IgD-negative memory B cell (primary cell): ENCODE data around the gene PPP1R16B. TPM values are rescaled to one million over a fixed set of nuclear protein-coding genes. Genes with fewer than 3 reads are reported as not detected.

Experiments
- H3K27ac Mint-ChIP-seq, 3 donors: one replicate each; pipeline ENCODE4 v1.8.0; 2020 to 2022; ENCODE audit warnings: mild to moderate bottlenecking in 3 of 3, mixed read lengths in 3 of 3, moderate library complexity in 1 of 3
- H3K27me3 Mint-ChIP-seq: one replicate; pipeline ENCODE4 v1.8.0; 2021; ENCODE audit warnings: mixed read lengths
- H3K36me3 Mint-ChIP-seq: one replicate; pipeline ENCODE4 v1.8.0; 2020; ENCODE audit warnings: mild to moderate bottlenecking, mixed read lengths
- H3K4me1 Mint-ChIP-seq, 3 donors: one replicate each; pipeline ENCODE4 v1.8.0; 2020 to 2022; ENCODE audit warnings: mixed read lengths in 3 of 3, mild to moderate bottlenecking in 1 of 3
- H3K4me3 Mint-ChIP-seq, 4 donors: one replicate each; pipeline ENCODE4 v1.8.0; 2020 to 2022; ENCODE audit warnings: mild to moderate bottlenecking in 4 of 4, mixed read lengths in 4 of 4, moderate library complexity in 3 of 4
- H3K9me3 Mint-ChIP-seq, 3 donors: one replicate each; pipeline ENCODE4 v1.8.0; 2020 to 2021; ENCODE audit warnings: mixed read lengths in 3 of 3, mild to moderate bottlenecking in 1 of 3
- polyA plus RNA-seq: library from polyadenylated mRNA; unstranded; fragments of 300-500 nt; fragmentation: Illumina TruSeq; gene quantifications from one replicate; pipeline ENCODE4 v1.2.3, GENCODE V29; 2021

Gene PPP1R16B
- polyA plus RNA-seq, 1 donor from 2014 or later, result 68.0 TPM

DNA sequence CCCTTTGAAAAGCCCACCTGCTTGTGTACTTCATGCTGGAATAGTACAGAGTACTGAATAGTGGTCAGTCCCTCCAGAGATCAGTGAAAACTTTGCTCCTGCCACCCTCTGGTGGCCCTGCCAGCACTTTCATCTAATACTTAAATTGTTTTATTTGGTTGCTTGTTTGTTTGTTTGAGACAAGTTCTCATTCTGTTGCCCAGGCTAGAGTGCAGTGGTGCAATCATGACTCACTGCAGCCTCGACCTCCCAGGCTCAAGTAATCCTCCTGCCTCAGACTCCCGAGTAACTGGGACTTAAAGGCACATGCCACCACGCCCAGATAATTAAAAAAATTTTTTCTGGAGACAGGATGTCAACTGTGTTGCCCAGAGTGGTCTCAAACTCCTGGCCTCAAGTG, 129.8 kb downstream of the PPP1R16B start:
- H3K4me1 Mint-ChIP-seq, result peaks cover 0 to 11% (median 5%) of the 10 kb centered on the region in 3 donors
- peaks cover 2% of the 10 kb centered on the region for H3K36me3 Mint-ChIP-seq
- H3K9me3 Mint-ChIP-seq, result no peaks in the 10 kb centered on the region
- H3K27me3 Mint-ChIP-seq, result no peaks in the 10 kb centered on the region
- H3K4me3 Mint-ChIP-seq, result no peak overlapping the region
- no peak overlapping the region for H3K27ac Mint-ChIP-seq

GRCh38 chr20:38935967-38936407, 130.5 kb downstream of the PPP1R16B start:
- Mint-ChIP-seq H3K27me3 (no peaks in the 10 kb centered on the region), H3K36me3 (peaks cover 2% of the 10 kb centered on the region), H3K9me3 (no peaks in the 10 kb centered on the region), H3K27ac (no peak overlapping the region), H3K4me1 (peaks cover 0 to 11% (median 5%) of the 10 kb centered on the region in 3 donors), H3K4me3 (no peak overlapping the region)

GRCh38 chr20:38937000-38937399, 131.5 kb downstream of the PPP1R16B start:
- H3K4me1 Mint-ChIP-seq, result peaks cover 0 to 11% (median 5%) of the 10 kb centered on the region in 3 donors

DNA sequence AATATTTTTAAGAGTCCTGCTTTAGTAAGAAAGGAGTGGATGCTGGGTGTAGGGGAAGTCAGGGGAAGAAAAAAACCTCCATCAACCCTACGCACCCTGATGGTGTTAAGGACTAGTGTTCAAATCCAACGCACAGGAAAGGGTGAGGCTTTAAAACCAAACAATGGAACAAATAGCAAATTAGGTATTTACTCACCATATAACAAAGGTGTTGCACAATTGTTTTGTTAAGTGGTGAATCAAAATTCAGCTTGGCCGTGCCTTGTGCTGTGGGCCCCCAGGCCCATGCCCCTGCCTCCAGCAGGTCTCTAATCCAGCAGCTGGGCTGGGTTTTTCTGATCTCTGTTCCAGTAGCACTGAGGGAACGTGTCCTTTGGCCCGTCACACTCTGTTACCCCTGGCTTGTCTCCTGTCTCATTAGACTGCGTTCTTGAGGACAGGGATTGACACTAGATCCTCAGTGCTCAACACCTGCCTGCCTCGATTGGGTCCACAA, 132.5 kb downstream of the PPP1R16B start:
- Mint-ChIP-seq H3K4me1 (peaks cover 0 to 9% (median 5%) of the 10 kb centered on the region in 3 donors), H3K9me3 (no peaks in the 10 kb centered on the region), H3K27ac (no peak overlapping the region), H3K27me3 (no peaks in the 10 kb centered on the region), H3K36me3 (peaks cover 2% of the 10 kb centered on the region), H3K4me3 (no peak overlapping the region)

More at GRCh38 chr20:38937000-38937399, 131.5 kb downstream of the PPP1R16B start:
- Mint-ChIP-seq H3K27ac (peak overlapping the region in 1 of 3 donors; percentile 63), H3K27me3 (no peaks in the 10 kb centered on the region), H3K4me3 (peak overlapping the region in 1 of 4 donors; percentile 32), H3K9me3 (no peaks in the 10 kb centered on the region), H3K36me3 (peaks cover 2% of the 10 kb centered on the region)

- H3K4me1 Mint-ChIP-seq, result peaks cover 0 to 9% (median 5%) of the 10 kb centered on the region in 3 donors
- H3K36me3 Mint-ChIP-seq, result peaks cover 2% of the 10 kb centered on the region
- no peaks in the 10 kb centered on the region for H3K27me3 Mint-ChIP-seq
- no peaks in the 10 kb centered on the region for H3K9me3 Mint-ChIP-seq
- peak overlapping the region in 1 of 3 donors; percentile 57 for H3K27ac Mint-ChIP-seq
- no peak overlapping the region for H3K4me3 Mint-ChIP-seq
Measured at GRCh38 chr20:38939686-38940085, 134.2 kb downstream of the PPP1R16B start.

DNA sequence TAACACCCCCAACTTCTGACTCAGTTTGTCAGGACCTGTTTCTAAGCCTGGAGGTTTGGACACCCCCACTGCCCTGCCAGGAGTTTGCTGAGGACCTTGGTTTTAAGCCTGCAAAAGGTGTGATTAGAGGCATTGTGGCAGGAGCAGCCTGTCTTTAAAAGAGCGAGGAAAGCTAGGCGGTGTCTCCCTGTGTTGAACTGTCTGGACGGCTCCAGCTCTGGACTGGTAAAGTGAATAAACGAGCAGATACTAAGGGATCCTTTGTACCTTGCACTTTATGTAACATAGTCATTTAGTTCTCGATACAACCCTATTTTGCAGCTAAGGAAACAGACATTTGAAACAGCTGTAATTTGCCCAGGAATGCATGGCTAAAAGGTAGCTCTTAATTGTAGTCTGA, 135.1 kb downstream of the PPP1R16B start:
- Mint-ChIP-seq H3K4me3 (no peak overlapping the region), H3K27ac (no peak overlapping the region), H3K36me3 (peaks cover 2% of the 10 kb centered on the region), H3K27me3 (no peaks in the 10 kb centered on the region), H3K4me1 (peaks cover 0 to 9% (median 5%) of the 10 kb centered on the region in 3 donors), H3K9me3 (no peaks in the 10 kb centered on the region)

DNA sequence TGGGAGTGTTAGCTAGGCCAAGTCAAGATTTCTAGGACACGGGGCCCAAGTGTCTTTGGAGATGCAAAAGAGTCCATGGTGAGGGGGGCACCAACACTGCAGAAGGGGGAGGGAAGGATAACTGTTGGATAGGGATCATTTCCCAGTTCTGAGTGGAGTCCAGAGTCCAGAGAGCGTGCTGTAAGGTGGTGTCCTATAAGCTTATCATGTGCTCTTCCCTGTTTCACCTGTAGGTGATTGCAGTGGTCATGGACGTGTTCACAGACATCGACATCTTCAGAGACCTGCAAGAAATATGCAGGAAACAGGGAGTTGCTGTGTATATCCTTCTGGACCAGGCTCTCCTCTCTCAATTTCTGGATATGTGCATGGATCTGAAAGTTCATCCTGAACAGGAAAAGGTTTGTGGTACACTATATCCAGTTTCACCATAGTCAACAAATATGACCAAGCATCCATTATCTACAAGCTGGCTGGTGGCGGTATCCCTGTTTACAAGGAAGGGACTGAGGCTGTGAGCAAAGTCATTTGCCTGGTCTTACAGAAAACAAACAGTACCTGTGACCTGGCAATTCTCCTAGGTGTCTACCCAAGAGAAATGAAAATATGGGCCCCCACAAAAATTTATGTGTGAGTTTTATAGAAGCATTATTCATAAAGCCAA, 136.4 kb downstream of the PPP1R16B start:
- Mint-ChIP-seq H3K4me3 (no peak overlapping the region), H3K9me3 (no peaks in the 10 kb centered on the region), H3K27me3 (no peaks in the 10 kb centered on the region), H3K36me3 (peaks cover 2% of the 10 kb centered on the region), H3K4me1 (peaks cover 0 to 7% (median 5%) of the 10 kb centered on the region in 3 donors), H3K27ac (no peak overlapping the region)

DNA sequence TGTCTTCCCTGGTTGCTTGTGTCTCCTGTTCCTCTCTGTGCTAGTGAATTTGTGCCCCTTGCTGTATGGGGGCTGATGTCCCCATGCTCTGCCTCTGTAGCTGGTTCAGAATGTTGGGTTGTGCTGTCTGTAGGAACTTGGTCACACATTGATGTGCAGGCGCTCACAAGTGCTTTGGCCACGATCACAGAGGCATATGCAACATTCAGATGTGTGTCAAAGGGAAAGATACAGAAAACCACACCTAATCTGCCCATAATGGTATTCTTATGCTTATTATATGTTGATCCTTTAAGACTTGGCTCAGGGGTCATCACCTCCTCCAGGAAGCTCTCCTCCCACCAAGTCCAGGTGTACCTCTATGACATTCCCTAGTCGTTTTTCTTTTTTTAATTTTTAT, 139.5 kb downstream of the PPP1R16B start:
- no peaks in the 10 kb centered on the region for H3K4me1 Mint-ChIP-seq
- H3K27ac Mint-ChIP-seq, result peak overlapping the region in 1 of 3 donors; percentile 43
- H3K9me3 Mint-ChIP-seq, result no peaks in the 10 kb centered on the region
- no peaks in the 10 kb centered on the region for H3K27me3 Mint-ChIP-seq
- no peaks in the 10 kb centered on the region for H3K36me3 Mint-ChIP-seq
- H3K4me3 Mint-ChIP-seq, result no peak overlapping the region

- Mint-ChIP-seq H3K4me1 (no peaks in the 10 kb centered on the region), H3K36me3 (no peaks in the 10 kb centered on the region), H3K27ac (no peak overlapping the region), H3K27me3 (no peaks in the 10 kb centered on the region), H3K9me3 (no peaks in the 10 kb centered on the region), H3K4me3 (no peak overlapping the region)
Measured at GRCh38 chr20:38946836-38947235, 141.3 kb downstream of the PPP1R16B start.

DNA sequence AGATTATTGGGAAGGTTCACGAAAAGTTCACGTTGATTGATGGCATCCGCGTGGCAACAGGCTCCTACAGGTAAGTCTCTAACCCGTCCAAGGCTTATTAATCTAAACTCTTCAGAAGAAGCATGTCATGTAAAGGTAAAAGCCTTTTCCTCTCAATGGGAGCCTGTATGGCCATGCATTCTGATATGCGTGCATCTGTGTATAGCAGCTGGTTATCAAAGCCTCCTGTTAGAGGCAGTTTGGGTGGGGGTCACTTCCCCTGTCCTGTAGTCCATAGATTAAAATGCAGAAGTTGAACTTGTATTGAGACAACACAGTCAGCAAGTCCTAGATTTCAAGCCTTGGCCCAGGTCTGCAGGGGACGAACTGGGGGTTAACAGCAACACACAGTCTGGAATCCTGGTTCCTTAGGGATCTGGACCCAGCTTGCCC, 142.4 kb downstream of the PPP1R16B start:
- no peak overlapping the region for H3K27ac Mint-ChIP-seq
- H3K36me3 Mint-ChIP-seq, result no peaks in the 10 kb centered on the region
- no peaks in the 10 kb centered on the region for H3K9me3 Mint-ChIP-seq
- H3K4me1 Mint-ChIP-seq, result no peaks in the 10 kb centered on the region
- no peaks in the 10 kb centered on the region for H3K27me3 Mint-ChIP-seq
- no peak overlapping the region for H3K4me3 Mint-ChIP-seq

GRCh38 chr20:38950254-38950653, 144.8 kb downstream of the PPP1R16B start:
- no peaks in the 10 kb centered on the region for H3K9me3 Mint-ChIP-seq
- H3K4me1 Mint-ChIP-seq, result no peaks in the 10 kb centered on the region
- no peak overlapping the region for H3K4me3 Mint-ChIP-seq
- H3K36me3 Mint-ChIP-seq, result no peaks in the 10 kb centered on the region
- no peaks in the 10 kb centered on the region for H3K27me3 Mint-ChIP-seq
- H3K27ac Mint-ChIP-seq, result no peak overlapping the region

DNA sequence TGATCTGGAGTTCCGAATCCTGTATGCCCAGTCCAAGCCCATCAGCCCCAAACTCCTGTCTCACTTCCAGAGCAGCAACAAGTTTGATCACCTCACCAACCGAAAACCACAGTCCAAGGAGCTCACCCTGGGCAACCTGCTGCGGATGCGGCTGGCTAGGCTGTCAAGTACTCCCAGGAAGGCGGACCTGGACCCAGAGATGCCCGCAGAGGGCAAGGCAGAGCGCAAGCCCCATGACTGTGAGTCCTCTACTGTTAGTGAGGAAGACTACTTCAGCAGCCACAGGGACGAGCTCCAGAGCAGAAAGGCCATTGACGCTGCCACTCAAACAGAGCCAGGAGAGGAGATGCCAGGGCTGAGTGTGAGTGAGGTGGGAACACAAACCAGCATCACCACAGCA, 146.1 kb downstream of the PPP1R16B start:
- Mint-ChIP-seq H3K4me3 (no peak overlapping the region), H3K27me3 (no peaks in the 10 kb centered on the region), H3K27ac (no peak overlapping the region), H3K4me1 (no peaks in the 10 kb centered on the region), H3K36me3 (no peaks in the 10 kb centered on the region), H3K9me3 (no peaks in the 10 kb centered on the region)

DNA sequence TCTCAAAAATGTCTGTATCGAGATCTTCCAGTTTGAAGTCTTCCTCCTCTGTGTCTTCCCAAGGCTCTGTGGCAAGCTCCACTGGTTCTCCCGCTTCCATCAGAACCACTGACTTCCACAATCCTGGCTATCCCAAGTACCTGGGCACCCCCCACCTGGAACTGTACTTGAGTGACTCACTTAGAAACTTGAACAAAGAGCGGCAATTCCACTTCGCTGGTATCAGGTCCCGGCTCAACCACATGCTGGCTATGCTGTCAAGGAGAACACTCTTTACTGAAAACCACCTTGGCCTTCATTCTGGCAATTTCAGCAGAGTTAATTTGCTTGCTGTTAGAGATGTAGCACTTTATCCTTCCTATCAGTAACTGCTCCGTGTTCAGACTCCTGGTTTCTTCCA, 146.7 kb downstream of the PPP1R16B start:
- no peaks in the 10 kb centered on the region for H3K4me1 Mint-ChIP-seq
- H3K9me3 Mint-ChIP-seq, result no peaks in the 10 kb centered on the region
- no peaks in the 10 kb centered on the region for H3K36me3 Mint-ChIP-seq
- H3K27ac Mint-ChIP-seq, result no peak overlapping the region
- no peaks in the 10 kb centered on the region for H3K27me3 Mint-ChIP-seq
- H3K4me3 Mint-ChIP-seq, result no peak overlapping the region

- peak overlapping the region in 1 of 3 donors; percentile 16 for H3K27ac Mint-ChIP-seq
- H3K27me3 Mint-ChIP-seq, result no peaks in the 10 kb centered on the region
Measured at GRCh38 chr20:38953630-38954340, 148.3 kb downstream of the PPP1R16B start.

GRCh38 chr20:38957235-38957876, 151.9 kb downstream of the PPP1R16B start:
- Mint-ChIP-seq H3K27me3 (no peaks in the 10 kb centered on the region), H3K4me3 (no peak overlapping the region), H3K27ac (no peak overlapping the region), H3K4me1 (peaks cover 5 to 9% (median 6%) of the 10 kb centered on the region in 3 donors), H3K36me3 (no peaks in the 10 kb centered on the region), H3K9me3 (no peaks in the 10 kb centered on the region)

More at GRCh38 chr20:38953630-38954340, 148.3 kb downstream of the PPP1R16B start:
- Mint-ChIP-seq H3K9me3 (no peaks in the 10 kb centered on the region), H3K36me3 (no peaks in the 10 kb centered on the region), H3K4me1 (no peaks in the 10 kb centered on the region), H3K4me3 (no peak overlapping the region)
